H9 (cell line): Measurements from ENCODE around the gene PEG3. TPM values are rescaled to one million over a fixed set of nuclear protein-coding genes. Genes with fewer than 3 reads are reported as not detected.

Experiments used
- DNase-seq: peaks from one replicate; pipeline ENCODE4 v3.0.0-alpha.2; 2017
- H2AFZ ChIP-seq: one replicate; pipeline ENCODE4 v1.6.1; 2013; ENCODE audit warnings: mild to moderate bottlenecking, low read length, control low read depth, moderate library complexity
- H2AK5ac ChIP-seq: 2 replicates; pipeline ENCODE4 v1.6.1; 2013; ENCODE audit warnings: low read length, control low read depth, mixed read lengths; ENCODE audit not compliant: insufficient read length
- H2BK120ac ChIP-seq: one replicate; pipeline ENCODE4 v1.6.1; 2013; ENCODE audit warnings: low read depth, mild to moderate bottlenecking, low read length, control low read depth, inconsistent platforms; ENCODE audit not compliant: poor library complexity, severe bottlenecking
- H2BK12ac ChIP-seq: 2 replicates; pipeline ENCODE4 v1.6.1; 2013; ENCODE audit warnings: low read length, control low read depth, mixed read lengths, low read depth; ENCODE audit not compliant: insufficient read length
- H2BK15ac ChIP-seq: 2 replicates; pipeline ENCODE4 v1.6.1; 2013; ENCODE audit warnings: low read depth, low read length, control low read depth
- H2BK20ac ChIP-seq: one replicate; pipeline ENCODE4 v1.6.1; 2013; ENCODE audit warnings: low read depth, mild to moderate bottlenecking, low read length, control low read depth, inconsistent platforms; ENCODE audit not compliant: poor library complexity, severe bottlenecking
- H2BK5ac ChIP-seq: 2 replicates; pipeline ENCODE4 v1.6.1; 2013; ENCODE audit warnings: low read length, control low read depth, mixed read lengths; ENCODE audit not compliant: insufficient read length
- H3K14ac ChIP-seq: 2 replicates; pipeline ENCODE4 v1.6.1; 2013; ENCODE audit warnings: low read length, control low read depth; ENCODE audit not compliant: insufficient read depth
- H3K18ac ChIP-seq: 2 replicates; pipeline ENCODE4 v1.6.1; 2013; ENCODE audit warnings: low read depth, mild to moderate bottlenecking, mixed read lengths, low read length, control low read depth; ENCODE audit not compliant: insufficient read length
- H3K23ac ChIP-seq: 2 replicates; pipeline ENCODE4 v1.6.1; 2013; ENCODE audit warnings: low read length, control low read depth, mixed read lengths, low read depth; ENCODE audit not compliant: insufficient read length
- H3K23me2 ChIP-seq: 2 replicates; pipeline ENCODE4 v1.6.1; 2013; ENCODE audit warnings: low read depth, mild to moderate bottlenecking, mixed read lengths, low read length, control low read depth; ENCODE audit not compliant: insufficient read length, poor library complexity, severe bottlenecking
- H3K27ac ChIP-seq: 2 replicates; pipeline ENCODE4 v1.5.1; 2013; ENCODE audit warnings: low read length, control low read depth, mixed read lengths, low read depth; ENCODE audit not compliant: insufficient read length
- H3K27me3 ChIP-seq: 2 replicates; pipeline ENCODE4 v1.6.1; 2013; ENCODE audit warnings: low read length, control low read depth, inconsistent platforms; ENCODE audit not compliant: insufficient read depth
- H3K4ac ChIP-seq: 2 replicates; pipeline ENCODE4 v1.6.1; 2013; ENCODE audit warnings: low read depth, mild to moderate bottlenecking, control low read depth, inconsistent platforms, low read length, moderate library complexity
- H3K4me1 ChIP-seq: 2 replicates; pipeline ENCODE4 v1.6.1; 2013; ENCODE audit warnings: low read length, control low read depth, inconsistent platforms; ENCODE audit not compliant: insufficient read depth
- H3K4me2 ChIP-seq: 2 replicates; pipeline ENCODE4 v1.6.1; 2013; ENCODE audit warnings: low read length, control low read depth, mixed read lengths; ENCODE audit not compliant: insufficient read length, insufficient read depth
- H3K56ac ChIP-seq: 2 replicates; pipeline ENCODE4 v1.6.1; 2013; ENCODE audit warnings: low read depth, mild to moderate bottlenecking, mixed read lengths, low read length, control low read depth; ENCODE audit not compliant: insufficient read length
- H3K79me1 ChIP-seq: 2 replicates; pipeline ENCODE4 v1.6.1; 2013; ENCODE audit warnings: low read depth, mild to moderate bottlenecking, moderate library complexity, low read length, control low read depth, inconsistent platforms; ENCODE audit not compliant: insufficient read depth, poor library complexity, severe bottlenecking
- H3K79me2 ChIP-seq: 2 replicates; pipeline ENCODE4 v1.6.1; 2013; ENCODE audit warnings: low read length, control low read depth, inconsistent platforms; ENCODE audit not compliant: insufficient read depth
- H3K9ac ChIP-seq: 2 replicates; pipeline ENCODE4 v1.6.1; 2013; ENCODE audit warnings: low read length, control low read depth, mixed read lengths; ENCODE audit not compliant: insufficient read length; ENCODE audit errors: extremely low read depth
- H3K9me3 ChIP-seq: one replicate; pipeline ENCODE4 v1.6.1; 2013; ENCODE audit warnings: low read depth, low read length, inconsistent platforms; ENCODE audit not compliant: control insufficient read depth
- H3T11ph ChIP-seq: one replicate; pipeline ENCODE4 v1.6.1; 2013; ENCODE audit warnings: mild to moderate bottlenecking, low read length, control low read depth, inconsistent platforms
- H4K20me1 ChIP-seq: one replicate; pipeline ENCODE4 v1.6.1; 2013; ENCODE audit not compliant: control insufficient read depth, insufficient read length, insufficient read depth
- H4K5ac ChIP-seq: 2 replicates; pipeline ENCODE4 v1.6.1; 2013; ENCODE audit warnings: low read depth, mild to moderate bottlenecking, mixed read lengths, low read length, control low read depth; ENCODE audit not compliant: insufficient read length
- H4K8ac ChIP-seq: replicated peaks from 2 replicates; pipeline ENCODE4 v1.6.1; 2013; ENCODE audit warnings: low read length, control low read depth, mixed read lengths, low read depth; ENCODE audit not compliant: insufficient read length
- H4K91ac ChIP-seq: 2 replicates; pipeline ENCODE4 v1.6.1; 2013; ENCODE audit warnings: low read depth, mild to moderate bottlenecking, moderate library complexity, mixed read lengths, low read length, control low read depth; ENCODE audit not compliant: insufficient read length
- H3K27ac Mint-ChIP-seq, 3 experiments: 2 replicates in 2 of 3; 3 replicates in 1 of 3; pipeline ENCODE4 v1.8.0; 2020 to 2021; ENCODE audit warnings: mixed read lengths in 3 of 3, mild to moderate bottlenecking in 1 of 3, moderate library complexity in 1 of 3
- H3K27me3 Mint-ChIP-seq: 2 replicates; pipeline ENCODE4 v1.8.0; 2021; ENCODE audit warnings: low read depth, mild to moderate bottlenecking, moderate library complexity, mixed read lengths
- H3K36me3 Mint-ChIP-seq, 3 experiments: 2 replicates in 2 of 3; 3 replicates in 1 of 3; pipeline ENCODE4 v1.8.0; 2020 to 2021; ENCODE audit warnings: low read depth in 3 of 3, mixed read lengths in 3 of 3; ENCODE audit not compliant: insufficient read depth in 1 of 3
- H3K4me1 Mint-ChIP-seq, 2 experiments: 2 replicates each; pipeline ENCODE4 v1.8.0; 2020; ENCODE audit warnings: mixed read lengths in 2 of 2
- H3K4me3 Mint-ChIP-seq, 2 experiments: 2 replicates in 1 of 2; 3 replicates in 1 of 2; pipeline ENCODE4 v1.8.0; 2020 to 2021; ENCODE audit warnings: mild to moderate bottlenecking in 2 of 2, mixed read lengths in 2 of 2, moderate library complexity in 1 of 2
- H3K9me3 Mint-ChIP-seq, 2 experiments: 2 replicates in 1 of 2; 3 replicates in 1 of 2; pipeline ENCODE4 v1.8.0; 2020; ENCODE audit warnings: mild to moderate bottlenecking in 2 of 2, mixed read lengths in 2 of 2, moderate library complexity in 1 of 2
- WGBS: extraction: QIAGEN DNeasy Blood & Tissue Kit; methylation state at CpG from one replicate; pipeline ENCODE4 v1.1.7; 2013; ENCODE audit warnings: missing lambda C conversion rate, low lambda C conversion rate, mixed read lengths; ENCODE audit not compliant: insufficient read length; ENCODE audit errors: extremely low coverage; 5-methylcytosine and 5-hydroxymethylcytosine counted together
- total RNA-seq: library from RNA; stranded (reverse); gene quantifications from 2 replicates; pipeline ENCODE4 v1.2.1, GENCODE V29; 2021
- TF ChIP-seq, protein P1 (sequence below): fragments of 200-600 bp; sonication (generic); conservative IDR thresholded peaks from 3 replicates; pipeline ENCODE4 v1.8.0; 2021; ENCODE audit warnings: antibody characterized with exemption, mild to moderate bottlenecking

Gene PEG3
- total RNA-seq, 1 experiment from 2014 or later: not detected

DNA sequence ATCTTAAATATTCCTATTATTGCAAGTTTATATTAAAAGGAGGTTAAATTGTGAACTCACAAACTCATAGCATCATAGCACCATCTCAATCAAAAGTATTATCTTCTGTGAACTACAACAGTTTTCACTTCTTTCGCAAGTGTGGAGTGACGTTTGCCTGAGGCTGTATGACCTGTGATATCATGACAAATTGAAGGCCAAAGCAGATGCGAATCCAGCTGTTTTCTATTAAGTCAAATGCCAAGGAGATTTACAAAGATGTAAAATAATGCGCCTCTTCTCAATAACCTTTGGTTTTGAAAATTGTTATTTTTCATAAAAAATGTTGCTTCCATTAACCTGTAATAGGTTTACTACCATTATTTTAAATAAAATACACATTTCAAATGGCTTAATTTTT lies 7.6 kb upstream of the PEG3 start:
- H3K4me1 ChIP-seq: no peaks in the 10 kb centered on the region
- no peak overlapping the region for H2BK15ac ChIP-seq
- no peak overlapping the region for H3K4me3 Mint-ChIP-seq
- H3K9me3 Mint-ChIP-seq: peaks cover 73 to 76% of the 10 kb centered on the region in 2 experiments
- no peak overlapping the region for H3T11ph ChIP-seq
- no peaks in the 10 kb centered on the region for H3K79me1 ChIP-seq
- H3K9me3 ChIP-seq: peaks cover 32% of the 10 kb centered on the region
- H3K4me1 Mint-ChIP-seq: no peaks in the 10 kb centered on the region
- no CpG with 5 or more reads among the region's 4 CpGs for WGBS
- peaks cover 0 to 24% (median 7%) of the 10 kb centered on the region in 3 experiments; a peak in 4 of 7 replicates for H3K36me3 Mint-ChIP-seq
- no peak overlapping the region for H3K4me2 ChIP-seq
- H3K14ac ChIP-seq: no peak overlapping the region
- no peak overlapping the region for H4K5ac ChIP-seq
- H3K18ac ChIP-seq: no peak overlapping the region
- H3K27ac Mint-ChIP-seq: no peak overlapping the region
- H3K27me3 Mint-ChIP-seq: no peaks in the 10 kb centered on the region
- H4K8ac ChIP-seq: no peak overlapping the region
- TF ChIP-seq, protein P1, sequence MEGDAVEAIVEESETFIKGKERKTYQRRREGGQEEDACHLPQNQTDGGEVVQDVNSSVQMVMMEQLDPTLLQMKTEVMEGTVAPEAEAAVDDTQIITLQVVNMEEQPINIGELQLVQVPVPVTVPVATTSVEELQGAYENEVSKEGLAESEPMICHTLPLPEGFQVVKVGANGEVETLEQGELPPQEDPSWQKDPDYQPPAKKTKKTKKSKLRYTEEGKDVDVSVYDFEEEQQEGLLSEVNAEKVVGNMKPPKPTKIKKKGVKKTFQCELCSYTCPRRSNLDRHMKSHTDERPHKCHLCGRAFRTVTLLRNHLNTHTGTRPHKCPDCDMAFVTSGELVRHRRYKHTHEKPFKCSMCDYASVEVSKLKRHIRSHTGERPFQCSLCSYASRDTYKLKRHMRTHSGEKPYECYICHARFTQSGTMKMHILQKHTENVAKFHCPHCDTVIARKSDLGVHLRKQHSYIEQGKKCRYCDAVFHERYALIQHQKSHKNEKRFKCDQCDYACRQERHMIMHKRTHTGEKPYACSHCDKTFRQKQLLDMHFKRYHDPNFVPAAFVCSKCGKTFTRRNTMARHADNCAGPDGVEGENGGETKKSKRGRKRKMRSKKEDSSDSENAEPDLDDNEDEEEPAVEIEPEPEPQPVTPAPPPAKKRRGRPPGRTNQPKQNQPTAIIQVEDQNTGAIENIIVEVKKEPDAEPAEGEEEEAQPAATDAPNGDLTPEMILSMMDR: no peak
- no peaks in the 10 kb centered on the region for H3K23me2 ChIP-seq
- H3K27me3 ChIP-seq: no peaks in the 10 kb centered on the region
- H2BK12ac ChIP-seq: no peak overlapping the region
- no peak overlapping the region for H2AFZ ChIP-seq
- no peak overlapping the region for H2AK5ac ChIP-seq
- no peak overlapping the region for H3K56ac ChIP-seq
- H2BK120ac ChIP-seq: no peak overlapping the region
- H3K23ac ChIP-seq: no peak overlapping the region
- no peak overlapping the region for H2BK5ac ChIP-seq
- H3K79me2 ChIP-seq: no peaks in the 10 kb centered on the region
- no peak overlapping the region for H3K27ac ChIP-seq
- no peak for DNase-seq
- H3K9ac ChIP-seq: no peak overlapping the region
- H4K20me1 ChIP-seq: no peaks in the 10 kb centered on the region
- no peak overlapping the region for H4K91ac ChIP-seq
- no peak overlapping the region for H2BK20ac ChIP-seq
- H3K4ac ChIP-seq: no peak overlapping the region
